HFF-Myc (cell line): ENCODE measurements around the gene CYTH3.
"Not testable (repeated sequence)": the region's sequence is repeated elsewhere in the genome, so short reads cannot be mapped to it uniquely, and the experiment has no call there.

ENCODE experiments used
- DNase-seq: peaks from one replicate; pipeline ENCODE4 v3.0.0-alpha.2; 2011; ENCODE audit warnings: low read depth; ENCODE audit errors: extremely low read depth
- H3K4me3 ChIP-seq: replicated peaks from 2 replicates; pipeline ENCODE4 v1.5.1; 2011; ENCODE audit warnings: low read depth, mild to moderate bottlenecking, control low read depth, low read length
- CTCF ChIP-seq: IDR thresholded peaks from 2 replicates; pipeline ENCODE4 v1.5.1; 2012; ENCODE audit warnings: mild to moderate bottlenecking, low read depth, low read length, control low read depth; ENCODE audit errors: missing control alignments

CYTH3 gene

GRCh38 chr7:6154542-6155404 lies 117.7 kb downstream of the CYTH3 start:
- no peak overlapping the region for H3K4me3 ChIP-seq
- TF ChIP-seq CTCF: no peak
- no peak for DNase-seq

GRCh38 chr7:6153646-6154541 lies 118.5 kb downstream of the CYTH3 start:
- DNase-seq: no peak
- no peak for TF ChIP-seq CTCF
- H3K4me3 ChIP-seq: no peak overlapping the region

GRCh38 chr7:6151994-6152735 lies 120.3 kb downstream of the CYTH3 start:
- no peak for TF ChIP-seq CTCF
- no peak overlapping the region for H3K4me3 ChIP-seq
- DNase-seq: no peak

- not testable (repeated sequence) for DNase-seq, H3K4me3 ChIP-seq
Observed at GRCh38 chr7:6151527-6151926, 120.9 kb downstream of the CYTH3 start.

- no peak overlapping the region for H3K4me3 ChIP-seq
- no peak for TF ChIP-seq CTCF
- no peak for DNase-seq
Observed at GRCh38 chr7:6149996-6150395, 122.4 kb downstream of the CYTH3 start.

GRCh38 chr7:6148724-6149360 lies 123.6 kb downstream of the CYTH3 start:
- no peak for TF ChIP-seq CTCF
- DNase-seq: no peak
- H3K4me3 ChIP-seq: no peak overlapping the region
